Retina (tissue), 1 donor: Measurements from ENCODE around the gene VPS51.
"Not testable (repeated sequence)": the region's sequence is repeated elsewhere in the genome, so short reads cannot be mapped to it uniquely, and the experiment has no call there.

Experiments
- DNase-seq: peaks from one replicate; pipeline ENCODE4 v3.0.0-alpha.2; 2016

The VPS51 gene

DNA sequence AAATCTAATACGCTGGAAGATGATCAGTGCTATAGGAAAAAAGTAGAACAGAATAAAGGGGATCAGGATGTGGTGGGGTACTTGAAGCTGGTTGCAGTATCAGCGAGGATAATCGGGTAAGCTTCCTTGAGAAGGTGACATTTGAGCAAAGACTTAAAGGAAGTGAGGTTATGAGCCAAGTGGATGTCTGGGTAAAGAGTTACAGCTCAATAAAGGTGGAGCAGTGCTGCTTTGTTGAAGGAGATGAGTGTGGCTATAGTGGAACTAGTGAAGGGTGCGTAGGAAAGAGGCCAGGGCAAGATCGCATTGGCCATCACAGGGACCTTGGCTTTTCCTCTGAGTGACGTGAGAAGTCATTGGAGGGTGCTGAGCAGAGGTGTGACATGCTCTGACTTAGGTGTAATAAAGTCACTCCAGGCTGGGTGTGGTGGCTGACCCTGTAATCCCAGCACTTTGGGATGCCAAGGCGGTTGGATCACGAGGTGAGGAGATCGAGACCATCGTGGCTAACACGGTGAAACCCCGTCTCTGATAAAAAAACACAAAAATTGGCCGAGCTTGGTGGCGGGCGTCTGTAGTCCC is 40.6 kb downstream of the VPS51 start:
- no peak for DNase-seq

DNA sequence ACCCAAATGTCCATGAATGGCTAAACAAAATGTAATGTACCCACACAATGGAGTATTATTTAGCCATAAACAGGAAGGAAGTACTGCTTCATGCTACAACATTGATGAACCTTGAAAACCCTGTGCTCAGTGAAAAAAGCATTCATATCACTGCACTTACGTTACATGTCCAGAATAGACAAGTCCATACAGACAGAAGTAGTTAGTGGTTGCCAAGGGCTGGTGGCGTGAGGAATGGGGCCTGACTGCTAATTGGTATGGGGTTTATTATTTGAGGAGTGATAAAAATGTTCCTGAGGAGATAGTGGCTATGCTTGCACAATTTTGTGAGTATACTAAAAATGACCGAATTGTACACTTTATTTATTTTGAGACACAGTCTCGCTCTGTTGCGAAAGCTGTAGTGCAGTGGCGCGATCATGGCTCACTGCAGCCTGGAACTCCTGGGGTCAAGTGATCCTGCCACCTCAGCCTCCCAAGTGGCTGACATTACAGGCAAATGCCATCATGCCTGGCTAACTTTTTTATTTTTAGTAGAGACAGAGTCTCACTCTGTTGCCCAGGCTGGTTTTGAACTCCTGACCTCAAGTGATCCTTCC is 46.0 kb downstream of the VPS51 start:
- no peak for DNase-seq

DNA sequence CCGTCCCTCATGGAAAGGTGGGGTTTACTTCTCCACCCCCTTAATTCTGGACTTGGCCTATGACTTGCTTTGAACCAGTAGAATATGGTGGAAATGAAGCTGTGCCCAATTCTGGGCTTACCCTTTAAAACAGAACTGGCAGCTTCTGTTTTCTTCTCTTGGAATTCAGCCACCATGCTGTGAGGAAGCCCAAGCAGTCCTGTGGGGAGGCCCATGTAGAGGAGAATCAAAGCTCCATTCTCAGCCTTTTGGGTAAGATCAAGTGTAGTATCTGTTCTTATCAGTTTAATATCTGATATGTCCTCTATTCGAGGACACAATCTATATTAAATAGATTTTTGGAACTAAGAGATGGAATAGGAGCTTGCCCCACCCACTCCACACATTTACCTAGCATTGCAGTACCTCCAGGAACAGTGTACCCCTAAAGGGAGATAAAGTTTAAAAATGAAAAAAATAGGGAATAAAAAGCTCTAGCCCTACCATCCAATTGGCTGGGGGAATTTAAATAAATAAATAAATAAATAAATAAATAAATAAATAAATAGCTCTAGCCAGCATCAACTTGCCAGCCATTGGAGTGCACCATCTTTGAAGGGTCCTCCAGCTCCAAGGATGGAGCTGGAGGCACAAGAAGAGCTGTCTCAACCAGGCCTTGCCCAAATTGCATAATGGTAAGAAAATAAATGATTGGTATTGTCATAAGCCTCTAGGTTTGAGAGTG is 51.5 kb downstream of the VPS51 start:
- no peak for DNase-seq

DNA sequence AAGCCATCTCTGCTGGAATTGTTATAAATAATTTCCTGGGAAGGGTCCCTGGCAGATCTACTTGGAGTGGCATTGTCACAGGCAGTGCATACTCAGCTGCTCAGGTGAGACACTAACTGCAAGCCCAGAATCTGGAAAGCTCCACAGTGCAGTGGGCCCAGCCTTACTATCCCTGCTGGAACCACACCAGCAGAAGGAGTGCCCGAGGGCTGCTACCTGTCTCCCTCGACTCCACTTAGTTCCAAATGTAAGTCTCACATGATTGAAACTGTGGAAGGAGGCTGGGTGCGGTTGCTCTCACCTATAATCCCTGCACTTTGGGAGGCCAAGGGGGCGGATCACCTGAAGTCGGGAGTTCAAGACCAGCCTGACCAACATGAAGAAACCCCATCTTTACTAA is 52.6 kb downstream of the VPS51 start:
- DNase-seq, result no peak

DNA sequence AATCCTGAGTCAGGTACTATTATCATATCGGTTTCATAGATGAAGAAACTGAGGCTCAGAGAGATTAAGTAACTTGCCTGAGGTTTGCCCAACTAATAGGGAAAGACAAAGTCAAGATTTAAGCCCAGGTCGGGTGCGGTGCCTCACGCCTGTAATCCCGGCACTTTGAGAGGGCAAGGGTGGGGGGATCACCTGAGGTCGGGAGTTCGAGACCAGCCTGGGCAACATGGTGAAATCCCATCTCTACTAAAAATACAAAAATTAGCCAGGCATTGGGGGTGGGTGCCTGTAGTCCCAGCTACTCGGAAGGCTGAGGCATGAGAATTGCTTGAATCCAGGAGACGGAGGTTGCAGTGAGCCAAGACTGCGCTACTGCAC is 54.1 kb downstream of the VPS51 start:
- not testable (repeated sequence) for DNase-seq

DNA sequence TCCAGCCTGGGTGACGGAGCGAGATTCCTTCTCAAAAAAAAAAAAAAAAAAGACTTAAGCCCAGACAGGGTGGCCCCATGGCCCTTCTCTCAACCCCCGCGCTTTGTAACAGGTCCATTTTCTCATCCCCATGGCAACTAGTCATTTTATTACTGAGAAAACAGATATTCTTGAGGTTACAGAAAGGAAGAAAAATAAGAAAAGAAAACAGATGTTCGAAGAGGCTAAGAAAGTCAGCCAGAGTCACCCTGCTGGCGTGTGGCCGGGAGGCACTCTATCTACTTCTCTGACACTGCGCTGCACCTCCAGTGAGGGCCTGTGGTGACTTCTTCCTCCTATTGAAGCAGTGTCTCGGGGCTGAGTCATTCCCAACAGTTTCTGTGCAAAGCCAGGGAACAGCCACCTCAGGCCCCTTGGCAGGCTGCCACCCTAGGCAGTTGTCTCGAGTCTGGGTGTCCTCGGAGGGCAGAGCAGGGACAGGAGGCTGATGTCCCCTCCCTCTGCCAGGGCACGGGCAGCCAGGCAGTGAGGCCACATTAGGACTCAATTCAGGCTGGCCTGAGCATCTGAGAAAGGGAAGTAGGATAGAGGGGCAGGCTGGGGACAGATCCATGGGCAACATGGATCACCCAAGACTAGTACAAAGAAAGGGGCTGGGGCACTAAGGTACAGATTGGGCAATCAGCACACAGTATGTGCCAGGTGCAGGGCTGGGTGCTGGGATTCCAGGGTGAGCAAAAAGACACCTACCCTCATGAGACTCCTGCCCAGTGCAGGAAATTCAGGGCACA is 54.7 kb downstream of the VPS51 start:
- no peak for DNase-seq

DNA sequence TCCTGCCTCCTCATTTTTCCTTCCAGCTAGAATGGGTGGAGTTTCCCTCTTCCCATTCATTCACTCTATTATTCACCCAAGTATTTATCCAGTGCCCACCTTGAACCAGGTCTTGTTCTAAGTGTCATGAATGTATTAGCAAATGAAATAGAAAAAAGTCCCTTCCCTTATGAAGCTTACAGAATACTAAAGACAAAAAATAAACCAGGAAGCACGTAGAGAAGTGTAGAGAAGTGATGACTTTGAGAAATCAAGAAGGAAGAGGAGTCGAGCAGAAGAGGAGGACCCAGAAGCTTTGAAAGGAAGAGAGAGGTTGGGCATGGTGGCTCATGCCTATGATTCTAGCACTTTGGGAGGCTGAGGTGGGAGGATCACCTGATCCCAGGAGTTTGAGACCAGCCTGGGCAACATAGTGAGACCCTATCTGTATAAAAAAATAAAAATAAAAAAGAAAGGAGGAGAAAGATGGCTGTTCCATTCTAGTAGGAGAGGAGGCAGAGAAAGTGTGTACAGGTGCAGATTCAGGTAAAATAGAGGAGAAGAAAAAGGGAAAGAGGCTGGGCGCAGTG is 55.4 kb downstream of the VPS51 start:
- DNase-seq, result no peak

DNA sequence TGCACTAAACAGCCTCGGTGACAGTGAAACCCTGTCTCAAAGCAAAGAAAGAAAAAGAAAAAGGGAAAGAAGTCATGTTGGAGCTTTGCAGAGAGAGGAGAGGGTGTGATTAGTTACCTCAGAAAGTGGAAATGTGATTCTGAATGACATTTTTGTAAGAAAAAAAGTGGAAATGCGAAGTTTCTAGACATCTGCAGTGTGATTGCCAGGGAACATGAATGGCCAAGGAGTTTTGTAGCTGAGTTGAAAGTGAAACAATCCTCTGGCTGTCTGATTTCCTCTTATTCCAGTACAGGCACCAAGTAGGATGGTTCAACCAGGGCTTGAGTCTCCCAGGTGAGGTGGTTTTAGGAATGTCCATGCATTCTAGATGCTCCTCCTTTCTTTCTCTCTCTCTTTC is 56.1 kb downstream of the VPS51 start:
- DNase-seq, result no peak

DNA sequence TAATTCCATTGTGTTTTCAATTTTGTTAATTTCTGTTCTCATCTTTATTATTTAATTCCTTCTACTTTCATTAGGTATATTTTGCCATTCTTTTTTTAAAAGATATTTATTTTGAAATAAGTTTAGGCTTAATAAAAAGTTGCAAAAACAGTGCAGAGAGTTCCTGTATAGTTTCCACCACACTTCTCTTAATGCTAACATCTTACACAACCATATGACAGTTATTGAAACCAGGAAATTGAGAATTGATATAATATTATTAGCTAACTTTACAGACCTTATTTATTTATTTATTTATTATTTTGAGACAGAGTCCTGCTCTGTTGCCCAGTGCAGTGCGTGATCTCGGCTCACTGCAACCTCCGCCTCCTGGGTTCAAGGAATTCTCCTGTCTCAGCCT is 60.2 kb downstream of the VPS51 start:
- DNase-seq, result no peak

DNA sequence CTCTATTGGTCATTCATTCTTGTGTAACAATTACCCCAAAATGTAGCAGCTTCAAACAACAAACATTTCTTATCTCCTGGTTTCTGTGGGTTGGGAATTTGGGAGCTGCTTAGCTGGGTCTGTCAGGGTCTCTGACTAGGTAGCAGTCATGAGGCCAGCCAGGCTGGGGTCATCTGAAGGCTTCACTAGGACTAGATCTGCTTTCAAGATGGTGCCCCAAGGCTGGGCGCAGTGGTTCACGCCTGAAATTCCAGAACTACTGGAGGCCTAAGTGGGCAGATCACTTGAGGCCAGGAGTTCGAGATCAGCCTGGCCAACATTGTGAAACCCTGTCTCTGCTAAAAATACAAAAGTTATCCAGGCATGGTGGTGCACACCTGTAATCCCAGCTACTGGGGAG is 60.9 kb downstream of the VPS51 start:
- DNase-seq, result no peak

DNA sequence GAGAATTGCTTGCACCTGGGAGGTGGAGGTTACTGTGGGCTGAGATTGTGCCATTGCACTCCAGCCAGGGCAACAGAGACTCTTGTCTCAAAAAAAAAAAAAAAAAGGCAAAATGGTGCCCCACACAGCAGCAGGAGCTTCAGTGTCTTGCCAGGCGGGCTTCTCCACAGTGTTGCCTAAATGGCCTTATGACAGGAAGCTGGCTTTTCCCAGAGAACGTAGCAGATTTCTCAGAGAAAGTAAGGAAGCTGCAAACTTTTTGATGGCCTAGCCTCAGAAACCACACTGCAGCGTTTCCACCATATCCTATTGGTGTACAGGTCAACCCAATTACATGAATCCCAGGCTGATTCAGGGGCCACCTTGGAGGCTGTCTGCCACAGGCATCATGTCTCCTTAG is 61.3 kb downstream of the VPS51 start:
- no peak for DNase-seq

DNA sequence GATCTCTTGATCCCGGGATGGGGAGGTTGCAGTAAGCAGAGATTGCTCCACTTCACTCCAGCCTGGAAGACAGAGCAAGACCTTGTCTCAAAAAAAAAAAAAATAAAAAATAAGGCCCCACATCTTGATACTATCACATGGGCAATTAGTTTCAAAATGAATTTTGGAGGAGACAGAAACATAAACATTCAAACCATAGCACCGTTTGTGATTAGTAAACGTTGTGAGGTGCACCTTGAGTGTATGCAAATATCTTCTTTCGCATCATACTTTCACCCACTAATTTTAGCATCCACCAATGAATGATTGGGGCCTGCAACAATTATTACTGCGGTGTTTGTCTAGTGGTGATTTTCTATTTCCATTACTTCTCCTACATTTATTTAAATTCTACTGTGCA is 63.0 kb downstream of the VPS51 start:
- no peak for DNase-seq

DNA sequence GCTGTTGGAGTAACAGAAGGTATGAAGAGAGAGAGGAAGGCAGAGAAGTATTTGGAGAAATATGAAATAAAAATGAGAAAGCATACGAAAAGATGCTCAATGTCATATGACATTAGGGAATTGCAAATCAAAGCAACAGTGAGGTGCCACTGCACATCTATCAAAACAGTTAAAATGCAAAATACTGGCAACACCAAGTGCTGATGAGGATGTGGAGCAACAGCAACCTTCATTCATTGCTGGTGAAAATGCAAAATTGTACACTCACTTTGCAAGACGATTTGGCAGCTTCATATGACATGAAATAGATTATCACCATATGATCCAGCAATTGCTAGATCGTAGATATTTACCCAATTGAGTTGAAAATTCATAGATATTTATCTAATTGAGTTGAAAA is 64.6 kb downstream of the VPS51 start:
- no peak for DNase-seq
